WTC11 (cell line): ENCODE data around the gene DNM1.

Experiments used
- EMX1 ChIP-seq: fragments of 250-450 bp; sonication (Bioruptor Pico); IDR thresholded peaks from 2 replicates; pipeline ENCODE4 v1.8.0; 2021; ENCODE audit warnings: mild to moderate bottlenecking
- TF ChIP-seq, protein P1 (sequence below): sonication (generic); formaldehyde crosslinking; IDR thresholded peaks from 2 replicates; pipeline ENCODE4 v1.8.0; 2022; ENCODE audit warnings: mild to moderate bottlenecking, missing genetic modification reagents

DNA sequence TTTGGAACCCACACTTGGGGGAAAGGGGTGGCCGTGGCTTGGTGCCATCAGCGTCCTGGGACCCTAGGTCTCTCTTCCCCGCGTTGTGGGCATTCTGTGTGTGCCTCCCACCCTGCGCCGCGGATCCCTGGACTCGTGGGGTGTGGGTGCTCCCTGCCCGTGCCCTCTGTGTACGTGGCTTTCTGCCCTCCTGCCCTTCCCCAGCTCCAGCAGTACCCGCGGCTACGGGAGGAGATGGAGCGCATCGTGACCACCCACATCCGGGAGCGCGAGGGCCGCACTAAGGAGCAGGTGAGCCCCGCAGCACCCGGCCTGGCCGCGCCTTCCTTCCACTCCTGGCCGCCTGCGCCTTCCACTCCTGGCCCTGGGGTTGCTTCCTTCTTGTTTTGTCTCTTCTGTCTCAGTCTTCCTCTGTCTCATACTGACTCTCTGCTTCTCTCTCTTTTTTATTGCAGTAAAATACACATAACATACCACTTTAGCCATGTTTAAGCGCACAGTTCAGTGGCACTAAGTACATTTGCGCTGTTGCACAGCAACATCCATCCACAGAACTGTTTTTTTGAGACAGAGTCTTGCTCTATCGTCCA is 30.7 kb downstream of the DNM1 start:
- TF ChIP-seq, protein P1, sequence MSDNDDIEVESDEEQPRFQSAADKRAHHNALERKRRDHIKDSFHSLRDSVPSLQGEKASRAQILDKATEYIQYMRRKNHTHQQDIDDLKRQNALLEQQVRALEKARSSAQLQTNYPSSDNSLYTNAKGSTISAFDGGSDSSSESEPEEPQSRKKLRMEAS = no peak
- TF ChIP-seq EMX1 (CRISPR knock-in tag) = no peak
